ENCODE measurements around the gene NKAIN2.

DNA sequence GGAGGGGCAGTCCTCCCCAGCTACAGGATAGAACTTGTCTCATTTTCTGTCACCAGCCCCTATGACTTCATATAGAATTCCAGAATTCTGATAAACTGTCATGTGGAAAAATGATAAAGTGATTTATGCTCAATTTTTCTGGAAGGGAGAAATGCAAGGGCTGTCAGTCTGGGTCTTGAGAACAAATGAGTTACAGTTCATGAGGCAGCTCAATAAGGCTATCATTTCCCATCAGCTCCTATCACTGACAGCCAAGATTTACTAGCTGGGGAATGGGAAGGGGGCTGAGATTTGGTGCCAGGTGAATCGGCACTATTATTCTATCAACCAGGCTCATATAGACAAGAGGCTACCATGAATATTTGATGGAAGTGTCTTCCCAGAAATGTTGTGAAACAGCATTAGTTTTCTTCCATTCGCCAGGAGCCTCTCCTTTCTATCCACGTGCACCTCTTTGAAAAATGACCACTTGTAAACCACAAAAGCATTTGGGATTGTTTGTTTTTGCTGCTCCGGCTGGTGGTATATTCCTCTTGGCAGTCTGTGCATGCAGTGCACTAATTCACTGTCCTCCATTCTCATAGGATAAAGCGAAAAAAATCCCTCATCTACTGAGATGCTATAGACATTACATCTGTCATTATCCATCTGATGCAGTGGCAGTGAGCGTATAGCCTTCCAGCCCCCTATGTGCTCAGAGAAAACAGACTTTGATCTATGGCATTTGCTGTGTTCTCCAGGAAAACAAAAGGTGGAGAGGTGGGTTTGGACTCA is 629.9 kb downstream of the NKAIN2 start:
- TF ChIP-seq ZFP30 (CRISPR knock-in tag; IDR thresholded peaks at IDR 0.05): no peak
- no peak for TF ChIP-seq CSDC2 (CRISPR knock-in tag; IDR thresholded peaks at IDR 0.05)
- TF ChIP-seq PATZ1 (CRISPR knock-in tag; IDR thresholded peaks at IDR 0.05; ENCODE audit: borderline replicate concordance): no peak
- TF ChIP-seq BACH2 (CRISPR knock-in tag; IDR thresholded peaks at IDR 0.05; ENCODE audit: borderline replicate concordance): no peak
- no peak for TF ChIP-seq ARNTL (CRISPR knock-in tag; IDR thresholded peaks at IDR 0.05; ENCODE audit: borderline replicate concordance, low read depth)
- no peak for TF ChIP-seq CSRNP3 (CRISPR knock-in tag; IDR thresholded peaks at IDR 0.05)
